HG02852 (cell line): Measurements from ENCODE around the gene STAT6.
"Not testable (repeated sequence)": the region's sequence is repeated elsewhere in the genome, so short reads cannot be mapped to it uniquely, and the experiment has no call there.

Experiments
- ATAC-seq: cut with Tn5 transposase; IDR thresholded peaks from one replicate; pipeline ENCODE4 v1.9.1; 2021; ENCODE audit warnings: mild to moderate bottlenecking, moderate library complexity; ENCODE audit not compliant: unreplicated experiment

STAT6 gene

GRCh38 chr12:57088354-57089270 is 22.6 kb downstream of the STAT6 start, which contains the start of gene NAB2:
TSS of gene NAB2 (plus strand) at chr12:57089114. CDS start at chr12:57089272, 158 bp downstream.
- peak; percentile 45 for ATAC-seq

- ATAC-seq: peak; percentile 34
Measured at GRCh38 chr12:57087691-57088353, 23.3 kb downstream of the STAT6 start.

GRCh38 chr12:57087010-57087690 is 24.0 kb downstream of the STAT6 start:
- peak; percentile 29 for ATAC-seq

- no peak for ATAC-seq
Measured at GRCh38 chr12:57086493-57087009, 24.6 kb downstream of the STAT6 start.

- ATAC-seq: no peak
Measured at GRCh38 chr12:57085999-57086492, 25.1 kb downstream of the STAT6 start.

- ATAC-seq: no peak
Measured at GRCh38 chr12:57080855-57081254, 30.3 kb downstream of the STAT6 start.

GRCh38 chr12:57079821-57080220 is 31.3 kb downstream of the STAT6 start:
- no peak for ATAC-seq

GRCh38 chr12:57078519-57079404 is 32.4 kb downstream of the STAT6 start, which contains the start of gene NEMP1:
TSS of gene NEMP1 (minus strand) at chr12:57078791. CDS start at chr12:57078745, 46 bp downstream.
- peak; percentile 98 for ATAC-seq

- not testable (repeated sequence) for ATAC-seq
Measured at GRCh38 chr12:57073566-57074450, 37.4 kb downstream of the STAT6 start.

GRCh38 chr12:57072661-57073060 is 38.5 kb downstream of the STAT6 start:
- no peak for ATAC-seq

- peak; percentile 85 for ATAC-seq
Measured at GRCh38 chr12:57069523-57069922, 41.6 kb downstream of the STAT6 start.

GRCh38 chr12:57066245-57066644 is 44.9 kb downstream of the STAT6 start:
- ATAC-seq: no peak

GRCh38 chr12:57063991-57064685 is 47.0 kb downstream of the STAT6 start:
- peak; percentile 81 for ATAC-seq

- no peak for ATAC-seq
Measured at GRCh38 chr12:57058454-57058853, 52.7 kb downstream of the STAT6 start.

- ATAC-seq: no peak
Measured at GRCh38 chr12:57057067-57057751, 54.0 kb downstream of the STAT6 start.

- no peak for ATAC-seq
Measured at GRCh38 chr12:57055824-57056223, 55.3 kb downstream of the STAT6 start.

- ATAC-seq: not testable (repeated sequence)
Measured at GRCh38 chr12:57053901-57054300, 57.3 kb downstream of the STAT6 start.

GRCh38 chr12:57053146-57053545 is 58.0 kb downstream of the STAT6 start:
- not testable (repeated sequence) for ATAC-seq
